ENCODE measurements around the gene GRAMD1B. TPM values are rescaled to one million over a fixed set of nuclear protein-coding genes. Genes with fewer than 3 reads are reported as not detected.
"Not testable (repeated sequence)": the region's sequence is repeated elsewhere in the genome, so short reads cannot be mapped to it uniquely, and the experiment has no call there.

Gene GRAMD1B
- total and polyA plus RNA-seq, 8 donors = 1.1 to 4.8 (median 2.2) TPM

DNA sequence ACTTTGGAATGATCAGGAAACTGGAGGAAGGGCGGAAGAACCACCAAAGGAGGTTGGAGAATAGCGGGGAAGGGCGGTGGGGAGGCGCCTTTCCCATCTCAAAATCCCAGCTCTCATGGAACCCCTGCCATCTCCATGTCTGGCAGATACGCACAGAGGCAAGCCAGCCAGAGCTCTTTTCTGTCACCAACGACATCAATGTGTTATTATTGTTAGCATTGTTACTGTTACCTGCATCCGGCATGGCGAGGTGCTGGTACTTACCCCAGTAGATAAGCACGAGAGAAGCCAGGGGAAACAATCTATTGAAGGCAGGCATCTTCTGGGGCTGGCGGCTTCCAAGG lies 223.4 kb downstream of the GRAMD1B start:
- Histone ChIP-seq H3K27ac (no peak overlapping the region), H3K4me3 (peak overlapping the region in 3 of 4 donors; percentile 53 to 76 (median 73)), H3K4me1 (peaks cover 0 to 4% (median 0%) of the 10 kb centered on the region in 3 donors), H3K36me3 (no peaks in the 10 kb centered on the region), H3K9me3 (no peaks in the 10 kb centered on the region), H3K27me3 (peaks cover 0 to 15% (median 0%) of the 10 kb centered on the region in 4 donors)
- TF ChIP-seq, protein P1, sequence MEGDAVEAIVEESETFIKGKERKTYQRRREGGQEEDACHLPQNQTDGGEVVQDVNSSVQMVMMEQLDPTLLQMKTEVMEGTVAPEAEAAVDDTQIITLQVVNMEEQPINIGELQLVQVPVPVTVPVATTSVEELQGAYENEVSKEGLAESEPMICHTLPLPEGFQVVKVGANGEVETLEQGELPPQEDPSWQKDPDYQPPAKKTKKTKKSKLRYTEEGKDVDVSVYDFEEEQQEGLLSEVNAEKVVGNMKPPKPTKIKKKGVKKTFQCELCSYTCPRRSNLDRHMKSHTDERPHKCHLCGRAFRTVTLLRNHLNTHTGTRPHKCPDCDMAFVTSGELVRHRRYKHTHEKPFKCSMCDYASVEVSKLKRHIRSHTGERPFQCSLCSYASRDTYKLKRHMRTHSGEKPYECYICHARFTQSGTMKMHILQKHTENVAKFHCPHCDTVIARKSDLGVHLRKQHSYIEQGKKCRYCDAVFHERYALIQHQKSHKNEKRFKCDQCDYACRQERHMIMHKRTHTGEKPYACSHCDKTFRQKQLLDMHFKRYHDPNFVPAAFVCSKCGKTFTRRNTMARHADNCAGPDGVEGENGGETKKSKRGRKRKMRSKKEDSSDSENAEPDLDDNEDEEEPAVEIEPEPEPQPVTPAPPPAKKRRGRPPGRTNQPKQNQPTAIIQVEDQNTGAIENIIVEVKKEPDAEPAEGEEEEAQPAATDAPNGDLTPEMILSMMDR (IDR thresholded peaks at IDR 0.05) = no peak
- no peak for FAIRE-seq
- 11 to 14% methylated on average over 10 of the region's 10 CpGs for WGBS, 2 donors
- peak in 1 of 6 donors; percentile 9 for DNase-seq
- ATAC-seq = no peak
- intact Hi-C loops (cut with DNase I) = no loop called here

DNA sequence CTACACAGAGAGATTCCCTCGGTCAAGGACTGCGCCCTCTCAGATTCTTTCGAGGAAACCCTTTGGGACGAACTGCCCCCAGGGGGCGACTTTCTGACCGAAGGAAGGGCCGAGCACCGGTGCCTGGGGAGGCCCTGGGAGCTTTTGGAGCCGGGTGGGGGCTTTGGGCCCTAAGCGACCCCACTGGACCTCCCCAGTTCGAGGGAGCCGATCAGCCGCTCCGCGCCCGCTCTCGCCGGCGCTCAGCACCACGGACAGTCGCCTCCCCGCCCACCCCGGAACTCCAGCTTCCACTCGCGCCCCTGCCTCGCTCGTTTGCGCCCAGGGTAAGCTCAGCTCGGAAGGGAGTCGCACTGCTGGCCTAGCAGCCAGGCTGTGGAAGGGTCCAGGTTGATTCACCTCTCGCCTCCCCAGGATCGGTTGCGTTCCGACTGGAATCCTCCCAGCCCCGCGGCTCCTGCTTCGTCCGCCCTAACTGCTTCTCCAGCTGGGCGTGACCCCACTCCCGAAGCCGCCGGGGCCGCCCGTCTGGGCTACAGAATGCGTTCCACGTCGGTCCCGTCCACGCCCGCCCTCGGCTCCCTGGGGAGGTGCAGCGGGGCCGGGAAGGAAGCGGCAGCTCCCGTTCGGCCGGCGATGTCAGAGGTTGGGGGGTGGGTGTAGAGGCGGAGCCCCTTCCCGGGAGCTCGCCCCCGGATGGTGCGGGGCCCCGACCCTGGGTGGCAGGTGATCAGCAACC lies 223.9 kb downstream of the GRAMD1B start:
- Histone ChIP-seq H3K9me3 (no peaks in the 10 kb centered on the region), H3K27me3 (peaks cover 0 to 15% (median 0%) of the 10 kb centered on the region in 4 donors), H3K4me1 (peaks cover 0 to 4% (median 0%) of the 10 kb centered on the region in 3 donors), H3K4me3 (peak overlapping the region; percentile 53 to 78 (median 74)), H3K27ac (peak overlapping the region; percentile 21 to 66 (median 42)), H3K36me3 (no peaks in the 10 kb centered on the region)
- WGBS, 2 donors = 1% methylated on average over 61 to 64 of the region's 64 CpGs
- FAIRE-seq (no peak), DNase-seq (peak in 5 of 6 donors; percentile 40 to 86 (median 62)), ATAC-seq (peak; percentile 80 to 86 (median 85))
- intact Hi-C loops (cut with DNase I) = no loop called here
- TF ChIP-seq, protein P1 (IDR thresholded peaks at IDR 0.05) = no peak

DNA sequence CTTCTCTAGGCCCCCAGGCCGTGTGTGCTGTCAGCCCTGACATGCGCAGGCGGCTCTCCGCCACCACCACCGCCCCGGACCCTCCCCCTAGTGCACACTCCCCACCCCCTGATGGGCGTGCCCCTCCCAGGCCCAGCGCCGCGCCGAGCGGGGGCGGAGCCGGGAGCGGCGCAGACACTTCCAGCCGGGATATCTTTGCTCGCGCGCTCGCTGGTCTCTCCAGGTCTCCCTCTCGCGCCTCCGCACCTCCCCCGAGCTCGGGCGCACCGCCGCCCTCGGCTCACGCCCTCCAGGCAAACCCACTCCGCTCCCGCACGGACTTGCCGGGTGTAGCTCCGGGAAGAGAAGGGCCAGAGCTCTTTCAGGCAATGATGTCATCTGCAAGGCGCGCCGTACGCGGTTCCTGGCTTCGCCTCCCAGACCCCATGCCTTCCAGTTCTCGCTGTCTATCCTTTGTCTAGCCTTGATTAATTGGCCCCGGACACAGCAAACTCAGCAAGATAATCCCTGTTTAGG lies 224.6 kb downstream of the GRAMD1B start, which contains the start of gene SCN3B:
Gene SCN3B (minus strand): TSS at position 59 of the 516 bp plus-strand sequence. CDS start 823 bp downstream, outside the sequence.
- FAIRE-seq (no peak), ATAC-seq (peak; percentile 98 to 99 (median 99)), DNase-seq (peak; percentile 79 to 91 (median 83))
- Histone ChIP-seq H3K27ac (peak within 1 kb of the TSS; percentile 21 to 66 (median 42)), H3K27me3 (peaks cover 0 to 15% (median 0%) of the 10 kb centered on the region in 4 donors), H3K4me3 (peak within 1 kb of the TSS; percentile 53 to 78 (median 74)), H3K4me1 (peaks cover 0 to 4% (median 0%) of the 10 kb centered on the region in 3 donors), H3K36me3 (no peaks in the 10 kb centered on the region), H3K9me3 (no peaks in the 10 kb centered on the region)
- intact Hi-C loops (cut with DNase I) = no loop called here
- TF ChIP-seq, protein P1 (IDR thresholded peaks at IDR 0.05) = no peak
- WGBS, 2 donors = 0 to 1% methylated on average over 40 to 44 of the region's 44 CpGs

DNA sequence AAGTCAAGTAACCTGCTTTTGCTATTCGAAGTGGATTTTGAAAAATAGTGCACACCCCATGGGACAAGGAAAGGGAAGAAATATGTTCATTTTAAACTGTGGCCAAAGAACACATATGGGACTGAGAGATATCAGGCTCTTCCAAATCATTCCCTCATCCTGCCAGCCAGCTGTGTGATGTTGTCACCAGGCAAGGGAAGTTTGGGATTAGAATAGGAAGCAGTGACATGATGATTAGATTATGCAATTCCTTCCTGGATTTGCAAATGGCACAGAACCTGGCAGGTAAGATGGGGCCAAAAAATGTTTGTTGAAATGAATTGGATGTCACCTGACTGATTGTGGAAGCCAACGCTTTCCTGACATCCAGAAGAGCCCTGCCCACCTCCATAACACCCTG lies 229.2 kb downstream of the GRAMD1B start:
- Histone ChIP-seq H3K4me3 (no peak overlapping the region), H3K9me3 (no peaks in the 10 kb centered on the region), H3K27ac (no peak overlapping the region), H3K4me1 (peaks cover 0 to 4% (median 0%) of the 10 kb centered on the region in 3 donors), H3K36me3 (no peaks in the 10 kb centered on the region), H3K27me3 (no peaks in the 10 kb centered on the region)
- no peak for ATAC-seq
- no peak for FAIRE-seq
- no peak for DNase-seq
- WGBS, 2 donors = 52 to 60% methylated on average over 2 of the region's 2 CpGs
- intact Hi-C loops (cut with DNase I) = no loop called here
- TF ChIP-seq, protein P1 (IDR thresholded peaks at IDR 0.05) = no peak

DNA sequence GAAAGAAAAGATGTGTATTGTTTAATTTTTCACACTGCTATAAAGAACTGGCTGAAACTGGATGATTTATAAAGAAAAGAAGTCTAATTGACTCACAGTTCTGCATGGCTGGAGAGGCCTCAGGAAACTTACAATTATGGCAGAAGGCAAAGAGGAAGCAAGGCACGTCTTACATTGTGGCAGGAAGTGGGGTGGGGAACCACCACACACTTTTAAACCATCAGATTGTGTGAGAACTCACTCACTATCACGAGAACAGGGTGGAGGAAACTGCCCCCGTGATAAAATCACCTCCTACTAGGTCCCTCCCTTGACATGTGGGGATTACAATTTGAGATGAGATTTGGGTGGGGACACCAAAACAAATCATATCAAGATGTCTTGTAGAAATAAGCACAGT lies 229.9 kb downstream of the GRAMD1B start:
- FAIRE-seq; DNase-seq; H3K4me1 ChIP-seq; H3K4me3 ChIP-seq; H3K9me3 ChIP-seq; H3K27ac ChIP-seq; intact Hi-C loops (cut with DNase I); H3K36me3 ChIP-seq; H3K27me3 ChIP-seq; ATAC-seq: not testable (repeated sequence)
- WGBS, 2 donors = 25 to 48% methylated on average over 3 of the region's 3 CpGs
